OCI-LY1 (cell line): ENCODE data around the gene USH2A.

ENCODE experiments used
- H2AFZ ChIP-seq: fragments of 200-600 bp; sonication (generic), shearing (Covaris generic); 2 replicates; pipeline ENCODE4 v1.6.0; 2014; ENCODE audit warnings: antibody characterized with exemption, mild to moderate bottlenecking, low read length
- H3F3A ChIP-seq: fragments of 200-600 bp; sonication (generic), shearing (Covaris generic); 2 replicates; pipeline ENCODE4 v1.6.0; 2014; ENCODE audit warnings: mild to moderate bottlenecking, antibody characterized with exemption, low read length, moderate library complexity; ENCODE audit not compliant: insufficient read depth
- H3K27ac ChIP-seq: fragments of 200-600 bp; sonication (generic); 2 replicates; pipeline ENCODE4 v1.5.1; 2014; ENCODE audit warnings: low read length, mixed run types, mild to moderate bottlenecking, low read depth; ENCODE audit not compliant: poor library complexity, severe bottlenecking
- H3K27me3 ChIP-seq: fragments of 200-600 bp; sonication (generic); 2 replicates; pipeline ENCODE4 v1.6.0; 2014; ENCODE audit warnings: antibody characterized with exemption, mild to moderate bottlenecking, low read length, moderate library complexity; ENCODE audit not compliant: insufficient read depth
- H3K36me3 ChIP-seq: fragments of 200-600 bp; sonication (generic); 2 replicates; pipeline ENCODE4 v1.6.1; 2014; ENCODE audit warnings: mild to moderate bottlenecking, antibody characterized with exemption, low read length, moderate library complexity, mixed read lengths; ENCODE audit not compliant: insufficient read depth
- H3K4me1 ChIP-seq: fragments of 200-600 bp; sonication (generic); 2 replicates; pipeline ENCODE4 v1.5.1; 2014; ENCODE audit warnings: mild to moderate bottlenecking, low read length, moderate library complexity; ENCODE audit not compliant: insufficient read depth, severe bottlenecking
- H3K4me2 ChIP-seq: fragments of 200-600 bp; sonication (generic), shearing (Covaris generic); 2 replicates; pipeline ENCODE4 v1.6.1; 2014; ENCODE audit warnings: low read length
- H3K4me3 ChIP-seq: fragments of 200-600 bp; sonication (generic); 2 replicates; pipeline ENCODE4 v1.5.1; 2014; ENCODE audit warnings: low read length, low read depth, mild to moderate bottlenecking, mixed read lengths; ENCODE audit not compliant: poor library complexity, severe bottlenecking
- H3K79me2 ChIP-seq: fragments of 200-600 bp; shearing (Covaris generic); 2 replicates; pipeline ENCODE4 v1.6.1; 2016; ENCODE audit warnings: mixed run types, low read length, mixed read lengths; ENCODE audit not compliant: insufficient read depth
- H3K9ac ChIP-seq: fragments of 200-600 bp; sonication (generic), shearing (Covaris generic); 2 replicates; pipeline ENCODE4 v1.6.1; 2014; ENCODE audit warnings: mild to moderate bottlenecking, low read length, mixed read lengths
- H3K9me2 ChIP-seq: fragments of 200-600 bp; sonication (generic), shearing (Covaris generic); 2 replicates; pipeline ENCODE4 v1.6.1; 2014; ENCODE audit warnings: low read depth, mild to moderate bottlenecking, low read length, mixed read lengths
- H3K9me3 ChIP-seq: fragments of 200-600 bp; shearing (Covaris generic); 2 replicates; pipeline ENCODE4 v1.6.1; 2014; ENCODE audit warnings: low read length, mixed read lengths
- H4K20me1 ChIP-seq: fragments of 200-600 bp; sonication (generic), shearing (Covaris generic); 2 replicates; pipeline ENCODE4 v1.6.0; 2016; ENCODE audit warnings: mild to moderate bottlenecking, low read length; ENCODE audit not compliant: insufficient read depth
- EZH2 ChIP-seq: fragments of 200-600 bp; sonication (generic), shearing (Covaris generic); IDR thresholded peaks from 2 replicates; pipeline ENCODE4 v1.8.0; 2017; ENCODE audit warnings: borderline replicate concordance, mixed run types, mild to moderate bottlenecking, antibody characterized with exemption, low read length, moderate library complexity, mixed read lengths
- TF ChIP-seq, protein P1 (sequence below): fragments of 200-600 bp; sonication (generic), shearing (Covaris generic); IDR thresholded peaks from 2 replicates; pipeline ENCODE4 v1.5.1; 2017; ENCODE audit warnings: mild to moderate bottlenecking, antibody characterized with exemption, low read length, moderate library complexity, mixed read lengths

Gene USH2A

DNA sequence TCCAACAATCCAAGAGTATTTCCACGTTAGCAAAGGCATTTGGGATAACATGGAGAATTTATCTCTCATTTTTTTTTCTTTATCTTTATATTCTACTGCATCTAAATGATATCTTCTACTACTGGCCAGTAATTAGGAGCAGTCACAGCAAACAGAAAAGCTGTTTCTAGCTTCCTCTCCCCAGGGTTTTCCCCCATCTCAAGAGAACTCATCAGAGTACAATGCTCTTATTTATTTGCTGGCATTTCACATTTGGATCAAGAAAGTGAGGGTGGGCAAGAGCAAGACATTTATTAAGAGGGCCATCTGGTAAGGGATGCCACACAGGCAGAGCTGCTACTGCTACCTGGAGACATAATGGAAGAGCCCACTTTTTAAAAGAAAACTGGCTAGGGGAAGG, 368.2 kb downstream of the USH2A start:
- H3K9ac ChIP-seq: no peak overlapping the region
- H3K4me1 ChIP-seq: no peaks in the 10 kb centered on the region
- no peaks in the 10 kb centered on the region for H3K9me2 ChIP-seq
- H3K27ac ChIP-seq: no peak overlapping the region
- no peaks in the 10 kb centered on the region for H3K9me3 ChIP-seq
- H3F3A ChIP-seq: no peaks in the 10 kb centered on the region
- H4K20me1 ChIP-seq: no peaks in the 10 kb centered on the region
- no peak overlapping the region for H3K4me3 ChIP-seq
- H2AFZ ChIP-seq: no peak overlapping the region
- H3K4me2 ChIP-seq: no peak overlapping the region
- H3K79me2 ChIP-seq: no peaks in the 10 kb centered on the region
- H3K27me3 ChIP-seq: no peaks in the 10 kb centered on the region
- TF ChIP-seq EZH2: no peak
- TF ChIP-seq, protein P1, sequence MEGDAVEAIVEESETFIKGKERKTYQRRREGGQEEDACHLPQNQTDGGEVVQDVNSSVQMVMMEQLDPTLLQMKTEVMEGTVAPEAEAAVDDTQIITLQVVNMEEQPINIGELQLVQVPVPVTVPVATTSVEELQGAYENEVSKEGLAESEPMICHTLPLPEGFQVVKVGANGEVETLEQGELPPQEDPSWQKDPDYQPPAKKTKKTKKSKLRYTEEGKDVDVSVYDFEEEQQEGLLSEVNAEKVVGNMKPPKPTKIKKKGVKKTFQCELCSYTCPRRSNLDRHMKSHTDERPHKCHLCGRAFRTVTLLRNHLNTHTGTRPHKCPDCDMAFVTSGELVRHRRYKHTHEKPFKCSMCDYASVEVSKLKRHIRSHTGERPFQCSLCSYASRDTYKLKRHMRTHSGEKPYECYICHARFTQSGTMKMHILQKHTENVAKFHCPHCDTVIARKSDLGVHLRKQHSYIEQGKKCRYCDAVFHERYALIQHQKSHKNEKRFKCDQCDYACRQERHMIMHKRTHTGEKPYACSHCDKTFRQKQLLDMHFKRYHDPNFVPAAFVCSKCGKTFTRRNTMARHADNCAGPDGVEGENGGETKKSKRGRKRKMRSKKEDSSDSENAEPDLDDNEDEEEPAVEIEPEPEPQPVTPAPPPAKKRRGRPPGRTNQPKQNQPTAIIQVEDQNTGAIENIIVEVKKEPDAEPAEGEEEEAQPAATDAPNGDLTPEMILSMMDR: no peak
- H3K36me3 ChIP-seq: no peaks in the 10 kb centered on the region

DNA sequence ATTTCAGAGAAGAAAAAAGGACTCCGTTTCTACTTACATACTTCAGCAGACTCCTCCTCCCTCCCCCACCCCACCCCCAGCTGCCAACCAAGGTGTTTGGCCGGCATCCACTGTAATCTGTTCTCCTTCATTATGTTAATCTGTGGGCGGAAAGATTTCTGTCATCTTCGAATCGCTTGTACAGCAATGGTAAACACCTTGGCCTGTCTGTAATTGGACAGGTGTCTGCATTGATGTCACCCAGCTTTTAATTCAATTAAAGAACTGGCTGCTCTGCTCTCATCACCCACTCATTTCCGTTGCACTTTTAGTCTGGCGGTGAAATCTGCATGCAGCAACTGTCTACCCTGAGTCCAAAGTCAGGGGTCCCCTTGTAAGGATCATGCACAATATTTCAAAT, 368.6 kb downstream of the USH2A start:
- Histone ChIP-seq H4K20me1 (no peaks in the 10 kb centered on the region), H3K9me2 (no peaks in the 10 kb centered on the region), H2AFZ (no peak overlapping the region), H3K79me2 (no peaks in the 10 kb centered on the region), H3K36me3 (no peaks in the 10 kb centered on the region), H3K9ac (no peak overlapping the region), H3F3A (no peaks in the 10 kb centered on the region), H3K27ac (no peak overlapping the region), H3K9me3 (no peaks in the 10 kb centered on the region), H3K4me3 (no peak overlapping the region), H3K4me2 (no peak overlapping the region), H3K4me1 (no peaks in the 10 kb centered on the region), H3K27me3 (no peaks in the 10 kb centered on the region)
- TF ChIP-seq EZH2: no peak
- TF ChIP-seq, protein P1: no peak

DNA sequence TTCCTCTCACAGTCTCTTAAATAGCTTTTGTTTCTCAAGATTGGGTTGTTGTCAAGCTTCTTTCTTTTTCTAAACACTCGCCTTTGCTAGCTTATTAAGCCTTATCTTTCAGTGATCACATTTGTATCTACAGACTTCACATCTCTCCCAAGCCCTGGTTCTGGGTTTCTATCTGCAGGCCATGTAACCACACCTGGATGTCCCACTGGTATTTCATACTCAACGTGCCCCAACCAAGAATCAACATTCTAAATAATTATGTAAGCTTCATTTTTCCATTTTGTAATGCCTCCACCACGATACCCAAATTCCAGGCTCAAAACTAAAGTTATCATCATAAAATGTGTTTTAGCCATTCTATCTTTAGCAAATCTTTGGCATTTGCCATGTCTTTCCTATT, 372.2 kb downstream of the USH2A start:
- Histone ChIP-seq H2AFZ (no peak overlapping the region), H3K9ac (no peak overlapping the region), H3K27me3 (no peaks in the 10 kb centered on the region), H4K20me1 (no peaks in the 10 kb centered on the region), H3K36me3 (no peaks in the 10 kb centered on the region), H3K4me3 (no peak overlapping the region), H3K27ac (no peak overlapping the region), H3K9me2 (no peaks in the 10 kb centered on the region), H3F3A (no peaks in the 10 kb centered on the region), H3K79me2 (no peaks in the 10 kb centered on the region), H3K4me1 (no peaks in the 10 kb centered on the region), H3K4me2 (no peak overlapping the region), H3K9me3 (no peaks in the 10 kb centered on the region)
- TF ChIP-seq, protein P1: no peak
- no peak for TF ChIP-seq EZH2
